HG03558 (cell line): Measurements from ENCODE around the gene ERC1.
"Not testable (repeated sequence)": the region's sequence is repeated elsewhere in the genome, so short reads cannot be mapped to it uniquely, and the experiment has no call there.

Experiments used
- ATAC-seq: cut with Tn5 transposase; IDR thresholded peaks from one replicate; pipeline ENCODE4 v1.9.1; 2021; ENCODE audit warnings: moderate number of reproducible peaks; ENCODE audit not compliant: unreplicated experiment; ENCODE audit errors: extremely low read depth

Gene ERC1

DNA sequence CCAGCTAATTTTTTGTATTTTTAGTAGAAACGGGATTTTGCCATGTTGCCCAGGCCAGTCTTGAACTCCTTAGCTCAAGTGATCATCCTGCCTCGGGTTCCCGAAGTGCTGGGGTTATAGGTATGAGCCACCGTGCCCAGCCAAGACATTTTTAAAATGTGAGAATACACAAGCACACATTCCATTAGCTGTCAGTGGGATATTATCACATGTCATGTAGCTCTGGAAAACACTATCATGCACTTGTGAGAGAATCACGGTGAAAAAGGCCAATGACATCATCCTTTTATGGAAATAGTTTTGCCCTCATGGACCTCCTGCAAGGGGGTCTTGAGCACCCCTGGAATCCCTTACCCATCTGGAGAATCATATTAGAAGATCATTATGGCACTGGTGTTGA is 28.3 kb downstream of the ERC1 start:
- ATAC-seq = no peak

DNA sequence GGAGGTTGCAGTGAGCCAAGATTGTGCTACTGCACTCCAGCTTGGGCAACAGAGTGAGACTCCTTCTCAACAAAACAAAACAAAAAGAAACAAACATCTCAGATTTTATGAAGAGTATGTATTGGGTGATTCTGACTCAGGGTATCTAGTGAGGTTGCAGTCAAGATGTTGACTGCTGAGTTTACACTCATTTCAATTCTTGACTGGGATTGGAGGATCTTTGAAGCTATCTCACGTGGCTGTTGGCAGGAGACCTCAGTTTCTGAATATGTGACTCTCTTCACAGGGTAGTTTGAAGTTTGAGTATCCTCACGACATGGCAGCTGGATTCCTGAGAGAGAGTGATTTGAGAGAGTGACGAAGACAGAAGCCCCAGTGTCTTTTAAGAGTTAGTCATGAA is 29.4 kb downstream of the ERC1 start:
- no peak for ATAC-seq

DNA sequence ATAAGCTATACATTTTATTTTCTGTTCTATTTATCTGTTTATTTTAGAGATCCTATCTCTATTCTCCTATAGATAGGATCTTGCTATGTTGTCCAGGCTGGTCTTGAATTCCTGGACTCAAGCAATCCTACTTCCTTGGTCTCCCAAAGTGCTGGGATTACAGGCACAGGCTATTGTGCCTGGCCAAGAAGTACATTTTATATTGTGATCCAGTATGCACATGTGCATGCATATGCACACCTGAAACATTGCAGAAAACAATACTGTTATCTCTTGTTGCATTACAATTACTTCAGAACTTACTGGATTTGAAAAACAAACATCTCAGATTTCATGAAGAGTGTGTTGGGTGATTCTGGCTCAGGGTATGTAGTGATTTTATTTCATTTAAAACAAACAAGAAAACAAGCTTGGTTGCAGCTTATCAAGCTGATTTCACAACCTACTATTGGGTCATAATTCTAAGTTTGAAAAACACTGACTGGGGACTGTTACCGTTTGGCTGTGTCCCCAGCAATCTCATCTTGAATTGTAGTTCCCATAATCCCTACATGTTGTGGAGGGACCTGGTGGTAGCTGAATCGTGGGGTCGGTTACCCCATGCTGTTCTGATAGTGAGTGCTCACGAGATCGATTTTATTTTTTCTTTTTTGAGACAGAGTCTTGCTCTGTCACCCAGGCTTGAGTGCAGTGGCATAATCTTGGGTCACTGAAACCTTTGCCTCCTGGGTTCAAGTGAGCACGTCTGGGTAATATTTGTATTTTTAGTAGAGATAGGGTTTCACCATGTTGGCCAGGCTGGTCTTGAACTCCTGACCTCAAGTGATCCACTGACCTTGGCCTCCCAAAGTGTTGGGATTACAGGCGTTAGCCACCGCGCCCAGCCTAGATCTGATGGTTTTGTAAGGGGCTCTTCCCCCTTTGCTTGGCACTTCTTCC is 31.3 kb downstream of the ERC1 start:
- ATAC-seq = no peak

DNA sequence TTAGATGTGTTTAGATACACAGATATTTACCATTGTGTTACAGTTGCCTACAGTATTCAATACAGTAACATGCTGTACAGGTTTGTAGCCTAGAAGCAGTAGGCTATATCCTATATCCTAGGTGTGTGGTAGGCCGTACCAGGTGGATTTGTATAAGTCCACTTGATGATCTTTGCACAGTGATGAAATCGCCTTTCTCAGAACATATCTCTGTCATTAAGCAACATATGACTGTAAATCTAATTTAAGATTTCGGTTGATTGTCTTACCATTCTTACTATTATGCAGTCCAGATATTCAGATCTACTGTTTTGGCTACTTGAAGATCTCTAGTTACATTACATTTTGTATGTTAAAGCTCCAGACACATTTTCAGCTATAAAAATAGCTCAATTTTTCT is 39.8 kb downstream of the ERC1 start:
- no peak for ATAC-seq

DNA sequence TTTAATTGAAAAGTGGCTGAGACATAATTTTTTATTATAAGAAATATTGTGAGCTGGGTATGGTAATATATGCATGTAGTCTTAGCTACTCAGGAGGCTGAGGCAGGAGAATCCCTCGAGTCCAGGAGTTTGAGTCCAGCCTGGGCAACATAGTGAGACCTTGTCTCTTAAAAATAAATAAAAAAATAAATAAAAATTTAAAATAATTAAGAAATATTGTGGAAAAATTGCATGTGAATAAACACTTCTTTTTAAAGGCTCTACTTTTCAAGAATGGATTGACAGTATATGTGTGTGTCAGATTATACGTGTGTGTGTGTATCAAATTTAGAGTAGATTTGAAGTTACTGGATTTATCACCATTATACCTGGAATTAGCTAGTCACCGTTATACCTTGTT is 43.2 kb downstream of the ERC1 start:
- ATAC-seq = no peak

DNA sequence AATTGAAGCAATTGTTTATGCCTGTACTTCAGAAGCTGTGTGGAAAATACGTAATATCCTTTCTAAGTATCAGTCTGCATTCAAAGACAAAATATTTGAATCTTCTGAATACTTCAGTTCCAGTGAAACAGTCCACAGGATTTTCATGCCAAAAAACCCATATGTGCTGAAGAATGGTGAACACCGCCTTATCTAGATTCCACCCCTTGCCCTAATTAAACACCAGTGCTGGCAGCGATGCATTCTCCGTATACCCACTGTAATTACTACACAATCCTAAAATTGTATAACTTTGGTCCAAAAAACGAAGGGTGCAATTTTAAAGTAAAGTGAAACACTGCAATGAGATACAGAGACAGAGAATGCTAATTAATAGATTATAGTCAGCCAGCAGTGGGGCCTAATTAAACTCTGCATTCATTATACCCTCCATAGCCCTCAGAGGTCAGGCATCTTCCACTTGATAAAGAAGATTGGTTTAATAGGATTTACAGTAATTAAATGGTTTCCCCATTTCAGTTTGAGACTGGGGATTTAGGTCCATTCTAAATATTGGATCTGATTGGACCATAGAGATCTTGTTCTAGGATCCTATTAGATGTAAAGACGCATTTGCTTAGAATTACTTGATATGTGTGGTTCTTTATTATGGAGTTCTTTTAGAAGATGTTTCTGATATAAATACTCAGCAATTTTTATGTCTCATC is 43.9 kb downstream of the ERC1 start:
- ATAC-seq = no peak

DNA sequence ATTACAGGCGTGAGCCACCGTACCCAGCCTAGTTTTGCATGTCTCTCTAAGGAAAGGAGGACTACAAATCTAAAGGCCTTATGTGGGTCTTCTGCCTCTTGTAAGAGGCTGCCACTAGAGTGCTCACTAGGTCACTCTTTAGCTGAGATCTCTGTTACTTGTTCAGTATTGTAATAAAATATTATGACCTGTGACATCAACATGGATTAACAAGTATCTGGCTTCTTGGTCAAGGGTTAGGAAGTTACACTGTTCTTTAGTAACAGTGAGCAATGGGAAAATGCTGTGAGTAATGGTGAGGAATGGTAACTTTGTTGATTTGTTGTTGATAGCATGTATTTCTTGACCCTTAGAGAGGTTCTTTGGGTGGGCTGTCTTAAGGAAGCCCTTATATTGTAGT is 50.5 kb downstream of the ERC1 start:
- ATAC-seq = no peak

DNA sequence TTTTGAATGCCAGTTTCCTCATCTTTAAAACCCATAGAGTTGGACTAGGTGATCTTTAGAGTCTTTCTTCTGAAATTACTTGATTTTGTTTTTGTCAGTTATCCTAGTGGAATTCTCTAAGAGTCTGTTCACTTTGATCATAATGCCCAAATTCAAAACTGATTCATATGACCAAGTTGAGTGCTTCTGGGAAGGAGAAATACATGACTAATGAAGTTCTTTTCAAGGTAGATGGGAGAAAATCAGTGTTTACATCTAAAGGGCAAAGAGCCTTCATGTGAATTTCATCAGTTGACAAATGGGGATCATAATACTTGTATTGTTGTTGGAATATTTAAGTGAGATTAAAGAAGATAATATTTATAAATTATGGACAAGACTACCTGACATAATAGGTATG is 53.2 kb downstream of the ERC1 start:
- no peak for ATAC-seq

DNA sequence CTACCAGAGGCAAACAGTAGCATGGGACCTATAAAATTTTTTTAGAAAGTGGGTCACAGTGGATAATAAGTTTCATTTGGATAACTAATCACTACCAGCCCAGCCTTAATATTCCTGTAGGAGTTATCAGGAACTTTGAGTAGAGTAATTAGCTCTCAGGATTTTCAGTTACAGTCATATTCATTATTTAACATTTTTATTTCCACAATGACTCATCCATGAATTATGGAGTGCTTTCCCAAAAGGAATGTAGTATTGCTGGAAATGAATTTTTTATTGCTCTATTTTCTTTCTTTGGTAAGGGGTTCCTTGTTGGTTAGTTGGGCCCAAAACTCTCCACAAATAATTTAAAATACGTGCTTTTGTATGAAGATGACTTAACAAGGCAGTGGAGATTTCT is 53.7 kb downstream of the ERC1 start:
- ATAC-seq = no peak

DNA sequence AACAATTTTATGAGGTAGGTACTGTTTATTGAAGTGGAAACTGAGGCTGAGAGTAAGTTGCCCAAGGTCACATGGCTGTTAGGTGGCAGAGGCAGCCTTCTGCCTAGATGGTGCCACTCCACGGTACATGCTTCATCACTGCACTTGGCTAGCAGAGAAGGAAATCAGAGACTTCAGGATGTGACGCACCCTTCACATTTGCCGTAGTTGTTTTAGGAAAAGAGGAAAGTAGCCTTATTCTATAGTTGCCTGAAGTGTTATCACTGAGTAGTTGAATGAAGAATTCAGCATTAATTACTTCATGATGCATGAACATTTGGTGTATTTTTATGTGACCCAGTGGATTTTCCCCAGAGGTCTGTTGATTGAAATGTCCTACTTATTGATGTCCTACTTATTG is 55.7 kb downstream of the ERC1 start:
- no peak for ATAC-seq

DNA sequence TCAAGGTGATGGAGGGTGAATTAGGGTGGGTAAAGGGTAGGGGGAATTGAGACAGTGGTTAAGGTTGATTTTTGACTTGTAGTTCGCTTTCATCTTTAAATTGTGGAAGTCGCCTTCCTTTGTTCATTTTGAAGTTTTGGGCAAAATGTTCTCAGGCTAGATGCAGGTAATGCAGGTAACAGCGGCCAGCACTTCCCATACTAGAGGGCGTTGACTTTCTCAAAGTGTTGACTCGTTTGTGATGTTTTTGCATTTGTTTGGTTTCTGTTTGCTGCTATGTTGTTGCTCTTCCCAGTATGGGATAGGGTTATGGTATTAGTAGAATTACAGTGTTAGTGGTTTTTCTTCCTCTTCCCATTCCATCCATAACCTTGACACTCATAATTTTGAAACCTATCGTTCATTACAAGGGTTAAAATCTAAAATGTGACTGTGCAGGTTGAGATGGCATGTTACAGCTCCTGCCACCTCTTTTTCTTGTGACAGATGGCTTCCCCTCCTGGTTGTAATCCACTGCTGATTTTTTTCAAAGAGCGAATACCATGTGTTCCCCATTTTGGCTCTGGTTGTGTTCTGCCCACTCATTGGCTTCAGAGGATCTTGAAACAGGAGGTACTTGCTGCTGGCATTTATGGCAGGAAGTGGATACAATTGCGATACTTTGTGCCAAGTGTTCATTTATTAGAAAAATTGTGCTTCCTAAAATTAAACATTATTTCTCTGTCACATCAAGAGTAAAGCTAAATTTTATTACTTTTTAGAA is 57.1 kb downstream of the ERC1 start:
- no peak for ATAC-seq

DNA sequence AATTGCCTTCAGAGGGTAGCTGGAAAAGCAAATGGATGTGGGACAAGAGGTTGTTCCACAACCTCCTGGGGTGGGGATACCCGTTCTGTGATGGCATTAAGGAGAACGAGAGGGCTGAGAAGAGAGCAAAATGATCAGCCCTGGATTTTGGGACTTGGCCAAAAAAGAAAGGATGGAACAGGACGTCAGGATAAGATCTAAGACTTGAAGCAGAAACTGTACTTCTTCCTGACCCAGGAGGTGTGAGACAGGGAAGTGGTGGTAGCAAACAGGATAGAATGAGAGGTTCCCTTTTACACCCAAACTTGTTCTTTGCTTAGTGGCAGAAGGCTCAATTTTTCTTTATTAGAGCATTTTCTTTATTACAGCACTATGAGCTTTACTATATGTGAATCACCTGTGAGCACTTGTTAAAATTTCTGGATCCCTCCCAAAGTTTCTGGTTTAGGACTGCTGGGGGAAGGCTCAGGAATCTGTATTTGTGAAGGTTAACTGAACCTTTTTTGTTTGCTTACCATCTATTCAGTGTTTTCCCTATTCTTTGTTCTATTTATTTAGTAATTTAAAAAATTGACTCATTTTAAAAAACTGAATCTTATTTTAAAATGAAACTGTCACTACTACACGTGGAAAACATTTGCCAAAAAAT is 59.2 kb downstream of the ERC1 start:
- no peak for ATAC-seq

DNA sequence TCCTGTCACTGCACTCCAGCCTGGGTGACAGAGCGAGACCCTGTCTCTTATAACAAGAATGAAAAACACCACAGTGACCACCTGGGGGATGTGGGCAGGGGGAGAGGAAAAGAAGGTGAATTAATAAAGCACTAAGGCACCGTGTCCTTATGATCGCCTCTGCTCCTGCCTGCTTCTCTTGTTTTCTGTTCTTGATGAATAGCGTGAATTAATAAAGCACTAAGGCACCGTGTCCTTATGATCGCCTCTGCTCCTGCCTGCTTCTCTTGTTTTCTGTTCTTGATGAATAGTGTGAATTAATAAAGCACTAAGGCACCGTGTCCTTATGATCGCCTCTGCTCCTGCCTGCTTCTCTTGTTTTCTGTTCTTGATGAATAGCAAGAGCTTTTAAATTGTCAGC is 60.6 kb downstream of the ERC1 start:
- not testable (repeated sequence) for ATAC-seq

DNA sequence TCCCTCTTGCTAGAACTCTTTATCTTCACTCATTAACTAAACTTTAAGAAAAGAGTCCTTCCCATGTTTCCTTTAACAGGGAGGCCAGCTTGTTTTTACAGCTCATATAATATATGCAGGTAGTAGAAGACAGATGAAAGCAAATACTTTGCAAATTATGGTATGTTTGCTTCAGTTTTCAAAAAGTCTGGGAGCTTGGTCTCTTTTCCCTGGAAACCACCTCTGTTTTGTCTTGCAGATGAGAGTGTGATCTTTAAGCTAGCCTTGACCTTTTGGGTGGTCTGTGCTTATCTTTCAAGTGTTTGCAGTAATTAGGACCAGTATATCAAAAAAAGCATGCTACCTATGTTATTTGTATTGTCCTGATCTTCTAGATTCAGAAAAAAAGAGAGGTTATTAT is 62.7 kb downstream of the ERC1 start:
- no peak for ATAC-seq

DNA sequence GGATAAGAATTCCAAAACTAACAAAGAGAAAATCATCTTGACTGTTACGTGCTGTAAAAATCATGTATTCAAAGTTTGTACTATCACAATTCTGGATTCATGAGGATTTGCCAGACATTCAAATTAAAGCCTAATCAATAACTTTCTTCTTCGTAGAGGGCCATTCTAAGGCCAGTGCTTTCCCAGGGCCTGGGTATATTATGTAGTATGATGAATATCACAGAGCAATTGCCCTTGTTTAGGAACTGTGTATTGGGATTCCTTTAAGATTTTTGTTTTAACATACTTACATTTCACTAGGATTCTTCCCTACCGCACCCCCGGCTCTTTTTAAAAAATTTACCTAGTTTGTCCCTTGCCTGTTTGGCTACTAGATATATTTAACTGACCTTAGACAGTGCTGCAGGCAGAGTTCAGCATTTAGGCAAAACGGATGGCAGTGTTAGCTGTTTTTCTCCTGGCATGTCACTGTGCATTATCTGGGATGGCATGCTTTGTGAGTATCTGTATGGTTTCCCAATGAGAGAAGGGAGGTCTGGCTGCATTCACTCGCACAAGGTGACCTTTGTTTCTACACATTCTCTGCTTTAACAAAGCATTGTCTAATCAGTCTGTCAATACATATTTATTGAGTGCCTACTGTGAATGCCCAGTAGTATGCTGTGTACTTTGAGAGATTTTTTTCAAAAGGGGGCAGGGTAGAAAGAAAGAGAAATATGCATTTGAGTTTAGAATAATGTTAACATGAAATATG is 63.3 kb downstream of the ERC1 start:
- no peak for ATAC-seq

DNA sequence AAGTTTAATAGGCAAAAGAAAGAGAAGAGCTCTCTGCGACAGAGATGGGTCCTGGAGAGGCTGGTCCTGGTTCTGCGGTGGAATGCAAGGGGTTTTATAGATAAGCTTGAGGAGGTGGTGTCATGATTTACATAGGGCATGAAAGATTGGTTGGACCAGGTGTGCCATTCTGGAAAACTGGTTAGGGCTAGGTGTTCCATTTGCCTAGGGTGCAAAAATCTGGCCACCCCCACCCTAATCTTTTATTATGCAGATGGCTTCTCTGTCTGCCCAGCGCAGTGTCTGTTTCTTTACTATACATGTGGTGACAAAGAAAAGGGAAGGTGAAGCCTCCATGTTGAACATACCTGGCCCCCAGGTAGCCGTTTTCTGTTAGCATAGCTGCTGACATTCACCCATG is 65.4 kb downstream of the ERC1 start:
- no peak for ATAC-seq

DNA sequence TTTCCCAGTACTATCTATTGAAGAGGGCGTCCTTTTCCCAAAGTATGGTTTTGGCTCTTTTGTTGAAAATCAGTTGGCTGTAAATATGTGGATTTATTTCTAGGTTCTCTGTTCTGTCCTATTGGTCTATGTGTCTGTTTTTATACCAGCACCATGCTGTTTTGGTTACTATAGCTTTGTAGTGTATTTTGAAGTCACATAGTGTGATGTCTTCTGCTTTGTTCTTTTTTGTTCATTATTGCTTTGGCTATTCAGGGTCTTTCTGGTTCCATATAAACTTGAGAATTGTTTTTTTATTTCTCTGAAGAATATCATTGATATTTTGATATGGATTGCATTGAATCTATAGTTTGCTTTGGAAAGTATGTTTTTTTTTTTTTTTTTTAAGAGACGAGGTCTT is 67.4 kb downstream of the ERC1 start:
- no peak for ATAC-seq

DNA sequence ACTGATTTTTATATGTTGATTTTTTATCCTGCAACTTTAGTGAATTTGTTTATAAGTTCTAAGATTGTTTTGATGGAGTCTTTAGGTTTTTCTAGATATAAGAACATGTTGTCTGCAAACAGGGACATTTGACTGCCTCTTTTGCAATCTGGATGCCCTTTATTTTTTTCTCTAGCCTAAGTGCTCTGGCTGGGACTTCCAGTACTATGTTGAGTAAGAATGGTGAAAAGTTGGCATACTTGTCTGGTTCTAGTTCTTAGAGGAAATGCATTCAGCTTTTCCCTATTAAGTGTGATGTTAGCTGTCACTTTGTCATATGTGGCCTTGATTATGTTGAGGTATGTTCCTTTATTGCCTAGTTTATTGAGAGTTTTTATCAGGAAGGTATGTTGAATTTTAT is 68.1 kb downstream of the ERC1 start:
- ATAC-seq = no peak

DNA sequence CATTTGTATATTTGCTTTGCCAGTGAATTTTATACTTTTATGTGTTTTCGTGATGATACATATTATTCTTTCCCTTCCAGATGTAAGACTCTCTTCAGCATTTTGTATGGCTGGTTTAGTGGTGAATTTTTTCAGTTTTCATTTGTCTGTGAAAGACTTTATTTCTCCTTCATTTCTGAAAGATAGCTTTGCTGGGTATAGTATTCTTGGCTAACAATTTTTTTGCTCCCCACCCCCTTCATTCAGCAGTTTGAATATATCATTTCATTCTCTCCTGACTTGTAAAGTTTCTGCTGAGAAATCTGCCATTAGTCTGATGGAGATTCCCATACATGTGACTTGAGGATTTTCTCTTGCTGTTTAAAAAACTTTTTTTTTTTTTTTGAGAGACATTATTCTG is 72.8 kb downstream of the ERC1 start:
- ATAC-seq = no peak

DNA sequence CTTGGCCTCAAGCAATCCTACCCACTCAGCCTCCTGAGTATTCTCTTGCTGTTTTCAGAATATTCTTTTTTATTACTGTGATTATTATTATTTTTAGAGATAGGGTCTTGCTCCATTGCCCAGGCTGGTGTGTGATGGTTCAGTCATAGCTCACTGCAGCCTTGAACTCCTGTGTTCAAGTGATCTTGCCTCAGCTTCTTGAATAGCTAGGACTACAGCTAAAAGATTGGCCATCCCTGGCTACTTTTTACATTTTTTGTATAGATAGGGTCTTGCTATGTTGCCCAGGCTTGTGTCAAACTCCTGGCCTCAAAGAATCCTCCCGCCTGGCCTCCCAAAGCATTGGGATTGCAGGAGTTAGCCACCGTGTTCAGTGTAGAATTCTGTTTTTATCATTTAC is 73.3 kb downstream of the ERC1 start:
- no peak for ATAC-seq
